ENCODE results near the gene FTO. TPM values are rescaled to one million over a fixed set of nuclear protein-coding genes. Genes with fewer than 3 reads are reported as not detected.

Gene FTO
- total and polyA plus RNA-seq, 2 of the 8 experiments (the other 6 are each of a cell fraction or from before 2014, with no cell fraction given), result 34.5 to 59.8 TPM

GRCh38 chr16:54173490-54173889 lies 469.5 kb downstream of the FTO start:
- Histone ChIP-seq H3K4ac (replicated peaks; ENCODE audit: insufficient read length, low read depth, low read length) (no peak overlapping the region), H2BK12ac (ENCODE audit: low read depth, low read length) (no peak overlapping the region), H3K23ac (ENCODE audit: insufficient read length) (no peak overlapping the region), H3K36me3 (ENCODE audit: control insufficient read depth in 2 of 4, insufficient read depth in 4 of 4, low read length in 3 of 4) (no peaks in the 10 kb centered on the region), H3K18ac (ENCODE audit: extremely low read depth, low read length) (no peak overlapping the region), H3K27me3 (replicated peaks in 1 of 4; ENCODE audit: control insufficient read depth in 3 of 4, extremely low read depth in 1 of 4, insufficient read depth in 3 of 4, low read length in 3 of 4) (peaks cover 0 to 3% (median 2%) of the 10 kb centered on the region in 4 experiments; a peak in 1 of 7 replicates), H3K23me2 (ENCODE audit: low read depth, low read length) (no peaks in the 10 kb centered on the region), H3K79me2 (ENCODE audit: control insufficient read depth in 1 of 2, insufficient read depth in 2 of 2, low read length in 2 of 2) (no peaks in the 10 kb centered on the region), H3K4me3 (ENCODE audit: extremely low read depth in 1 of 4, insufficient read depth in 2 of 4, low read depth in 3 of 4, low read length in 4 of 4) (no peak overlapping the region), H2AFZ (ENCODE audit: low read length) (no peak overlapping the region), H2BK120ac (replicated peaks; ENCODE audit: low read depth, low read length) (no peak overlapping the region), H4K20me1 (replicated peaks in 1 of 2; ENCODE audit: control insufficient read depth in 1 of 2, insufficient read depth in 2 of 2, low read length in 2 of 2) (no peaks in the 10 kb centered on the region), H2BK20ac (ENCODE audit: low read length) (no peak overlapping the region), H3K4me1 (replicated peaks in 1 of 4; ENCODE audit: control insufficient read depth in 3 of 4, insufficient read depth in 4 of 4, low read length in 3 of 4) (peaks cover 4 to 17% (median 12%) of the 10 kb centered on the region in 4 experiments; a peak in 6 of 7 replicates), H3K4me2 (ENCODE audit: insufficient read depth in 1 of 2, low read depth in 2 of 2, low read length in 2 of 2) (no peak overlapping the region), H3K14ac (ENCODE audit: insufficient read length) (no peak overlapping the region), H4K91ac (replicated peaks; ENCODE audit: insufficient read length, low read length) (no peak overlapping the region), H2AK5ac (ENCODE audit: low read depth, low read length) (no peak overlapping the region), H3K9ac (replicated peaks in 1 of 4; ENCODE audit: extremely low read depth in 1 of 4, low read depth in 3 of 4, low read length in 3 of 4) (no peak overlapping the region), H4K5ac (ENCODE audit: insufficient read length, low read depth, low read length) (no peak overlapping the region), H3K9me3 (ENCODE audit: insufficient read depth in 2 of 2, low read depth in 1 of 2, low read length in 1 of 2) (no peaks in the 10 kb centered on the region), H3K79me1 (ENCODE audit: low read depth, low read length) (no peaks in the 10 kb centered on the region), H3K27ac (ENCODE audit: low read depth, low read length) (no peak overlapping the region), H3K56ac (replicated peaks; ENCODE audit: insufficient read length, low read depth, low read length) (no peak overlapping the region), H4K8ac (ENCODE audit: extremely low read depth, insufficient read depth, low read length) (no peak overlapping the region), H2BK5ac (ENCODE audit: low read depth, low read length) (no peak overlapping the region), H2BK15ac (ENCODE audit: low read length) (no peak overlapping the region)
- 87% methylated on average over 8 of the region's 8 CpGs; no CpG with 5 or more reads in 1 of the 2 experiments for WGBS, 2 experiments (ENCODE audit: extremely low coverage in 1 of 2, insufficient coverage in 1 of 2, insufficient read length in 1 of 2, insufficient replicate concordance in 2 of 2, low coverage in 1 of 2, low lambda C conversion rate in 2 of 2, missing lambda C conversion rate in 1 of 2)
- no peak for FAIRE-seq
- POLR2A ChIA-PET (ENCODE audit: partially characterized antibody), result no interaction called here
- no peak for DNase-seq (ENCODE audit: low read depth in 1 of 2, low spot score in 2 of 2)
- TF ChIP-seq TCF12 (IDR thresholded peaks at IDR 0.05; ENCODE audit: low read depth, low read length) (no peak), SIX5 (IDR thresholded peaks at IDR 0.05; ENCODE audit: low read depth, low read length) (no peak), NANOG (IDR thresholded peaks at IDR 0.05; ENCODE audit: insufficient read depth, low read depth, low read length, poor library complexity, severe bottlenecking) (no peak), YY1 (IDR thresholded peaks at IDR 0.05; ENCODE audit: low read depth, low read length) (no peak), HDAC6 (IDR thresholded peaks at IDR 0.05; ENCODE audit: low read depth, low read length) (no peak), POLR2A (IDR thresholded peaks at IDR 0.05; ENCODE audit: control extremely low read depth in 1 of 2, low read depth in 2 of 2, low read length in 2 of 2) (no peak), POLR2AphosphoS5 (IDR thresholded peaks at IDR 0.05; ENCODE audit: low read depth, low read length) (no peak)
- CTCF ChIA-PET (ENCODE audit: partially characterized antibody), result interaction anchor here (1.2 to 1.4 kb wide), 2 partner anchors 228 to 281 kb away, joined by 3 to 6 read pairs; no protein-coding TSS in a partner anchor

Measured in H1 (cell line).